Measurements from ENCODE around the gene EXOC3L4. TPM values are rescaled to one million over a fixed set of nuclear protein-coding genes. Genes with fewer than 3 reads are reported as not detected.

The EXOC3L4 gene
- polyA plus RNA-seq, 1 donor, result 33.7 TPM

DNA sequence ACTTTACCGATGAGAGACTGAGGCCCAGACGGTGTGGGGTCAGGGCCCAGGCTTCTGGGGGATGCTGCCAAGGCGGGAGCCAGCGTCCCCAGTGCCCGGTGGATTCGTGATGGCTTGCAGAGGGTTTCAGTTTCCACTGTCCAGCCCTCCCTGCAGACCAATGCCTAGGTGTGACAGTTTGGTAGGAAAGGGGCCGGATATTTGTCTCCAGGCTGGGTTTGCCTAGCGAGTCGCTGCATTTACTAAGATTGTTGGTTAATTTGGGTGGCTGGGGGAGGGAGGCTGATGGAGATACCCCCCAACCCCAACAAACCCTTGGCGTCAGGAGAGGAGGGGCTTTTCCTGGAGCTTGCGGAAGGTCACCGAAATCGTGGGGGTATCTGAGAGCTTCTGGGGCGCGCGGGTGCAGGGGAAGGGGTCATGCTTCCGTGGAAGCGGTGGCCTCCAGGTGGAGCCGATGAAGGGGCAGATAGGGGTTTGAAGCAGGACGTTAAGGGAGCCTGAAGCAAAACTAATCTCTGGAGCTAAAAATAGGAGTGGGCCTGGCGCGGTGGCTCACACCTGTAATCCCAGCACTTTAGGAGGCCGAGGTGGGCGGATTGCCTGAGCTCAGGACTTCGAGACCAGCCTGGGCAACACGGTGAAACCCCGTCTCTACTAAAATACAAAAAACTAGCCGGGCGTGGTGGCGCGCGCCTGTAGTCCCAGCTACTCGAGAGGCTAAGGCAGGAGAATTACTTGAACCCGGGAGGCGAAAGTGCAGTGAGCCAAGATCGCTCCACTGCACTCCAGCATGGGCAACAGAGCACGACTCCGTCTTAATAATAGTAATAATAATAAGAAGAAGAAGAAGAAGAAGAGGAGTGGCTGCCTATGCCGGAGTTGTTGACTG, 36.1 kb upstream of the EXOC3L4 start:
- Histone ChIP-seq H3K4me1 (ENCODE audit: control insufficient read depth, insufficient read depth, low read length) (peaks cover 19% of the 10 kb centered on the region), H3K9me3 (ENCODE audit: control insufficient read depth, low read depth, low read length) (no peaks in the 10 kb centered on the region), H3K36me3 (ENCODE audit: control insufficient read depth, insufficient read depth, low read length) (peaks cover 5% of the 10 kb centered on the region), H3K27me3 (ENCODE audit: control insufficient read depth, insufficient read depth, low read length) (no peaks in the 10 kb centered on the region), H3K4me3 (ENCODE audit: low read length) (peak overlapping the region; percentile 86), H3K27ac (ENCODE audit: low read length) (peak overlapping the region; percentile 74)
- no peak for DNase-seq
- WGBS (ENCODE audit: insufficient coverage, low lambda C conversion rate), result 95% methylated on average over 4 of the region's 39 CpGs

DNA sequence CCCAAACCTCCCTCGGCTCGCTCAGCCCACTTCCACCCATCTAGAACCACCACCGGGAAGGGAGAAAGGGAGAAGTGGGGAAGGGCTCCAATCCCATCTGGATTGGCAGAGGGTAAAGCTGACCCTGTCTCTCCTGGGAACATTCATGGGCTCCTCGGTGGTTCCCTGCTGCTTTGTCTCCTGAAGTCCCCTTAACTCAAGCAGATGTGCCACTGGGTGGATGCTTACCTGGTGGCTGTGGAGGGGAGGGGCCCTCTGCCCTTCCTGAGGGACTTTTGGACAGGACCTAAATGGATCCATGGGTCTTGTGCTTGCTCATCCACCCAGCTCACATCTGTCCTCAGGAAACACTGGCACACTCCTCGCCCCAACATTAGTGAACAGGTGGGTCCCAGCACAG, 35.0 kb upstream of the EXOC3L4 start:
- H3K27ac ChIP-seq (ENCODE audit: low read length), result no peak overlapping the region
- no peak overlapping the region for H3K4me3 ChIP-seq (ENCODE audit: low read length)
- H3K4me1 ChIP-seq (ENCODE audit: control insufficient read depth, insufficient read depth, low read length), result peaks cover 19% of the 10 kb centered on the region
- no peak for DNase-seq
- peaks cover 3% of the 10 kb centered on the region for H3K36me3 ChIP-seq (ENCODE audit: control insufficient read depth, insufficient read depth, low read length)
- no peaks in the 10 kb centered on the region for H3K27me3 ChIP-seq (ENCODE audit: control insufficient read depth, insufficient read depth, low read length)
- no CpG with 5 or more reads among the region's 5 CpGs for WGBS (ENCODE audit: insufficient coverage, low lambda C conversion rate)
- no peaks in the 10 kb centered on the region for H3K9me3 ChIP-seq (ENCODE audit: control insufficient read depth, low read depth, low read length)

DNA sequence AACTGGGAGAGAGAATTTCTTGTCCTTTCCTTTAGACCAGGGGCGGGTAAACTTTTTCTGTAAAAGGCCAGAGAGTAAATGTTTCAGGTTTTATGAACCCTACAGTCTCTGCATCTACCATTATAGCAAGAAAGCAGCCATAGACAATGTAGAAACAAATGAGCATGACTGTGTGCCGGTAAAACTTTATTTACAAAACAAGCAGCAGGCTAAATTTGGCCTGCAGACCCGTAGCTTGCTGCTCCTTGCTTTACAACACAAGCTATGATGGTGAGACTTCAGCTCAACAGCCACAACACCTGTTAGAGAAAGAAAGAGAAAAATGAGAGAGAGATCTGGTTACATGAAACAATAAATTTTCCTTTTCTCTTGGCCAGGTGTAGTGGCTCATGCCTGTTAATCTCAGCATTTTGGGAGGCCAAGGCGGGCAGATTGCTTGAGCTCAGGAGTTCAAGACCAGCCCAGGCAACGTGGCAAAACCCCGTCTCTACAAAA, 33.0 kb upstream of the EXOC3L4 start:
- Histone ChIP-seq H3K9me3 (ENCODE audit: control insufficient read depth, low read depth, low read length) (no peaks in the 10 kb centered on the region), H3K27ac (ENCODE audit: low read length) (no peak overlapping the region), H3K27me3 (ENCODE audit: control insufficient read depth, insufficient read depth, low read length) (no peaks in the 10 kb centered on the region), H3K36me3 (ENCODE audit: control insufficient read depth, insufficient read depth, low read length) (no peaks in the 10 kb centered on the region), H3K4me1 (ENCODE audit: control insufficient read depth, insufficient read depth, low read length) (peaks cover 7% of the 10 kb centered on the region), H3K4me3 (ENCODE audit: low read length) (no peak overlapping the region)
- DNase-seq, result no peak
- 83% methylated on average over 1 of the region's 6 CpGs for WGBS (ENCODE audit: insufficient coverage, low lambda C conversion rate)

- no peak for DNase-seq
- no peaks in the 10 kb centered on the region for H3K36me3 ChIP-seq (ENCODE audit: control insufficient read depth, insufficient read depth, low read length)
- H3K4me1 ChIP-seq (ENCODE audit: control insufficient read depth, insufficient read depth, low read length), result peaks cover 18% of the 10 kb centered on the region
- no peak overlapping the region for H3K27ac ChIP-seq (ENCODE audit: low read length)
- 94% methylated on average over 2 of the region's 4 CpGs for WGBS (ENCODE audit: insufficient coverage, low lambda C conversion rate)
- no peaks in the 10 kb centered on the region for H3K27me3 ChIP-seq (ENCODE audit: control insufficient read depth, insufficient read depth, low read length)
- no peak overlapping the region for H3K4me3 ChIP-seq (ENCODE audit: low read length)
- no peaks in the 10 kb centered on the region for H3K9me3 ChIP-seq (ENCODE audit: control insufficient read depth, low read depth, low read length)
Measured at GRCh38 chr14:103064436-103064835, 30.1 kb upstream of the EXOC3L4 start.

DNA sequence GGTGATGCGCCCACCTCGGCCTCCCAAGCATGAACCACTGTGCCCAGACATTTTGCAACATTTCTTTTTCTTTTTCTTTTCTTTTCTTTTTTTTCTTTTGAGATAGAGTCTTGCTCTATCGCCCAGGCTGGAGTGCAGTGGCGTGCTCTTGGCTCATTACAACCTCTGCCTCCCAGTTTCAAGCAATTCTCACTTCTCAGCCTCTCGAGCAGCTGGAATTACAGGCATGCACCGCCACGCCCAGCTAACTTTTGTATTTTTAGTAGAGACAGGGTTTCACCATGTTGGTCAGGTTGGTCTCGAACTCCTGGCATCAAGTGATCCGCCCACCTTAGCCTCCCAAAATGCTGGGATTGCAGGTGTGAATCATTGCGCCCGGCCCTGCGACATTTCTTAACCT, 29.5 kb upstream of the EXOC3L4 start:
- Histone ChIP-seq H3K4me1 (ENCODE audit: control insufficient read depth, insufficient read depth, low read length) (peaks cover 18% of the 10 kb centered on the region), H3K9me3 (ENCODE audit: control insufficient read depth, low read depth, low read length) (no peaks in the 10 kb centered on the region), H3K27me3 (ENCODE audit: control insufficient read depth, insufficient read depth, low read length) (no peaks in the 10 kb centered on the region), H3K36me3 (ENCODE audit: control insufficient read depth, insufficient read depth, low read length) (no peaks in the 10 kb centered on the region), H3K4me3 (ENCODE audit: low read length) (no peak overlapping the region), H3K27ac (ENCODE audit: low read length) (no peak overlapping the region)
- no peak for DNase-seq
- 95% methylated on average over 4 of the region's 12 CpGs for WGBS (ENCODE audit: insufficient coverage, low lambda C conversion rate)

GRCh38 chr14:103065861-103066260, 28.7 kb upstream of the EXOC3L4 start:
- H3K4me3 ChIP-seq (ENCODE audit: low read length), result no peak overlapping the region
- H3K27me3 ChIP-seq (ENCODE audit: control insufficient read depth, insufficient read depth, low read length), result no peaks in the 10 kb centered on the region
- H3K36me3 ChIP-seq (ENCODE audit: control insufficient read depth, insufficient read depth, low read length), result no peaks in the 10 kb centered on the region
- H3K27ac ChIP-seq (ENCODE audit: low read length), result no peak overlapping the region
- no peaks in the 10 kb centered on the region for H3K9me3 ChIP-seq (ENCODE audit: control insufficient read depth, low read depth, low read length)
- H3K4me1 ChIP-seq (ENCODE audit: control insufficient read depth, insufficient read depth, low read length), result peaks cover 18% of the 10 kb centered on the region
- WGBS (ENCODE audit: insufficient coverage, low lambda C conversion rate), result no CpG with 5 or more reads among the region's 7 CpGs
- no peak for DNase-seq

DNA sequence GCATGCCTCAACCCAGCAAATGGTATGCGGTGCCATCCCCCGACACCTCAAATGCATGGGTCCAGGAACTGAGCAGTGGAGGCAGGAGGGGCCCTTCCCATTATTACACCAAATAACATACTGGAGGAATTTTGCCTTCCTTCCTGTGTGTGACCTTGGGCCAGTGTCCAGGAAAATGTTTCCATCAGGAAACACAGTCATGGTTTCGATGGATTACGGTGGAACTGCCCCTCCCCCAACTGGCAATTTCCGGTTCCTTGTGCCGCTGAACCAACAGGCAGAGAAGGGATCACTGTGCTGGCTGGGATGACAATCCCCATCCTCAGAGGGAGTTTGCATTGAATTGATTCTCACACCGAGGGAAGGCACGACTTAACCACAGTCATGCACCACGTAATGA, 28.1 kb upstream of the EXOC3L4 start:
- no peaks in the 10 kb centered on the region for H3K27me3 ChIP-seq (ENCODE audit: control insufficient read depth, insufficient read depth, low read length)
- no peak for DNase-seq
- H3K9me3 ChIP-seq (ENCODE audit: control insufficient read depth, low read depth, low read length), result no peaks in the 10 kb centered on the region
- no peak overlapping the region for H3K4me3 ChIP-seq (ENCODE audit: low read length)
- no peaks in the 10 kb centered on the region for H3K36me3 ChIP-seq (ENCODE audit: control insufficient read depth, insufficient read depth, low read length)
- WGBS (ENCODE audit: insufficient coverage, low lambda C conversion rate), result no CpG with 5 or more reads among the region's 9 CpGs
- peaks cover 18% of the 10 kb centered on the region for H3K4me1 ChIP-seq (ENCODE audit: control insufficient read depth, insufficient read depth, low read length)
- no peak overlapping the region for H3K27ac ChIP-seq (ENCODE audit: low read length)

DNA sequence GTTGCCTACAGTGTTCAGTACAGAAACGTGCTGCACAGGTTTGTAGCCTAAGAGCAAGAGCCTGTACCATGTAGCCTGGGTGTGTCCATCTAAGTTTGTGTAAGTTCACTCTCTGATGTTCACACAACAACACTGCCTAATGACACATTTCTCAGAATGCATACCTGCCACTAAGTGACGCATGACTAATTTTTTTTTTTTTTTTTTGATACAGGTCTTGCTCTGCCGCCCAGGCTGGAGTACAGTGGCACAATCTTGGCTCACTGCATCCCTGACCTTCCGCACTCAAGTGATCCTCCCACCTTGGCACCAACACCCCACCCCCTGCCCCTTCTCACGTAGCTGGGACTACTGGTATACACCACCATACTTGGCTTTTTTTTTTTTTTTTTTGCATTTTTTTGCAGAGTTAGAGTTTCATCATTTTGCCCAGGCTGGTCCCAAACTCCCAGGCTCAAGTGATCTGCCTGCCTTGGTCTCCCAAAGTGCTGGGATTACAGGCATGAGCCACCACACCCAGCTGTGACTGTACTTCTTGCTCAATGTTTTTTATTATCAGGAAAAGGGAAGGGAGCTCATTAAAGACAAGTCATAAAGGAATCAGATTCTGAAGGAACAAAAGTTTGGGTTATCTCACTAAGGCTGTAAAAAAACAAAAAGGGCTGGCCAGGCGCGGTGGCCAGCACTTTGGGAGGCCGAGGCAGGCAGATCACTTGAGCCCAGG, 27.1 kb upstream of the EXOC3L4 start:
- peak; percentile 57 to 79 for DNase-seq

DNA sequence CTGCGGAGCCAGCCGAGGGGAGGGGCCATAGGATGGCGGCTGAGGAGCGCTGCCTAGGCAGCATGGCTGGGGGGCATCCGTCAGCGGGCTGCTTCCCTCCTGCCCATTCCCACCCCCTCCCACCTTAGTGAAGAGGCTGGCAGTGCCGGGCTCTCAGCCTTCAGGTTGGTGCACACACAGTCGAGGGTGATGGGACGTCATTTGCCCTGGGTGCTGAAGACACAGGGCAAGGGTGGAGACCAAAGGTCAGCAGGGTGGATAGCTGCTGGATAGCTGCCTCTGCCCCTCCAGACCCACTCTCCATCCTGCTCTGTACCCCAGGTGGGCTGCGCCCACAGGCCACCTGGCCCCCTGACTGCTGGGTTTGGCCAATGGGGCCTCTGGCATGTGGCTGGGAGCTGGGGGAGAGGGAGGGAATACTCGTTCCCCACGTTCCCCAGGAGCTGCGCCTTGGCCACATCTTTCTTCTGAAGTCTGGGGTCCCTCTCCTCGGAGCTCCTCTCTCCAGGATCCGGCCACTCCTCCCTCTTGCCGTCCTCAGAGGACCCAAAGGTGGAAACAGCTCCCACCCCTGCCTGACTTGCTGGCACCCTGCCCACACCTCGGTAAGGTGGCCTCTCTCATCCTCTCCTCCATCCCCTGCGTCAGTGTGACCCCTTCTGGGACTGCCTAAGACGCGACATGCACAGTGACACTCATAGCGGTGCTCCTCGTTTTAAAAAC, 26.0 kb upstream of the EXOC3L4 start:
- Histone ChIP-seq H3K9me3 (ENCODE audit: control insufficient read depth, low read depth, low read length) (no peaks in the 10 kb centered on the region), H3K27ac (ENCODE audit: low read length) (no peak overlapping the region), H3K4me3 (ENCODE audit: low read length) (no peak overlapping the region), H3K36me3 (ENCODE audit: control insufficient read depth, insufficient read depth, low read length) (no peaks in the 10 kb centered on the region), H3K27me3 (ENCODE audit: control insufficient read depth, insufficient read depth, low read length) (no peaks in the 10 kb centered on the region), H3K4me1 (ENCODE audit: control insufficient read depth, insufficient read depth, low read length) (peaks cover 29% of the 10 kb centered on the region)
- no CpG with 5 or more reads among the region's 22 CpGs for WGBS (ENCODE audit: insufficient coverage, low lambda C conversion rate)
- DNase-seq, result no peak

More for the DNA sequence above, 27.1 kb upstream of the EXOC3L4 start:
- 0% methylated on average over 1 of the region's 8 CpGs for WGBS (ENCODE audit: insufficient coverage, low lambda C conversion rate)
- H3K27ac ChIP-seq (ENCODE audit: low read length), result peak overlapping the region; percentile 62
- no peaks in the 10 kb centered on the region for H3K36me3 ChIP-seq (ENCODE audit: control insufficient read depth, insufficient read depth, low read length)
- no peak overlapping the region for H3K4me3 ChIP-seq (ENCODE audit: low read length)
- H3K4me1 ChIP-seq (ENCODE audit: control insufficient read depth, insufficient read depth, low read length), result peaks cover 18% of the 10 kb centered on the region
- no peaks in the 10 kb centered on the region for H3K9me3 ChIP-seq (ENCODE audit: control insufficient read depth, low read depth, low read length)
- no peaks in the 10 kb centered on the region for H3K27me3 ChIP-seq (ENCODE audit: control insufficient read depth, insufficient read depth, low read length)

DNA sequence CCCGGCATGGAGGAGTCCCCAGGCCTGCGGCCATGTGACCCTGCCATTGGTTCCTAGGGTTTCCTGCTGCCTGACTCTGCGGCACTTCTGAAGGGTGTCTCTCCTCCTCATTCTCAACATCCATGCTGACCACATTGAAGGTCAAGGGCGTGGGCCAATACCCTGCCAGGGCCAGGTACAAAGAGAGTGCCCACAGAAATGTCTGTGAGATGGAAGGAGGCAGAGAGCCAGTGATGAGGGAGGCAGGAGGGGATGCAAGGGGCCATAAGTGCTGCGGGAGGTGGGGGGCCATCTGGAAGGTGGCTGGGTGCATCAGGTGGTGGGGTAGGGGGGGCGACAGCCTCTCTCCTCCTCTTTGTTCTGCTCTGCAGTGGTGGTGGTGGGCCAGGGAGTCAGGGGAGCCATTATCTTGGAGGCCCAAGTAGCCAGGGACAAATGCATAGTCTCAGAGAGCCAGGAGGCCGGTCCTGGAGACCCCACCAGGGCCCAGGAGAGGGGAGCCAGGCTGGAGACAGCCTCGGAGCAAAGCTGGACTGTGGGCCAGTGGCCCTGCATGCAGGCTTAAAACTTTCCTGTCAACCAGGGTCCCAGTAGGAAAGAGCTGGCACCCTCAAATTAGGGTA, 24.2 kb upstream of the EXOC3L4 start:
- no CpG with 5 or more reads among the region's 8 CpGs for WGBS (ENCODE audit: insufficient coverage, low lambda C conversion rate)
- H3K27ac ChIP-seq (ENCODE audit: low read length), result no peak overlapping the region

More for the DNA sequence above, 24.2 kb upstream of the EXOC3L4 start:
- Histone ChIP-seq H3K4me1 (ENCODE audit: control insufficient read depth, insufficient read depth, low read length) (peaks cover 46% of the 10 kb centered on the region), H3K4me3 (ENCODE audit: low read length) (no peak overlapping the region), H3K27me3 (ENCODE audit: control insufficient read depth, insufficient read depth, low read length) (no peaks in the 10 kb centered on the region), H3K9me3 (ENCODE audit: control insufficient read depth, low read depth, low read length) (no peaks in the 10 kb centered on the region), H3K36me3 (ENCODE audit: control insufficient read depth, insufficient read depth, low read length) (no peaks in the 10 kb centered on the region)
- DNase-seq, result no peak

Data from large intestine (tissue), 3 donors.